IPS DF 19.7 (cell line): ENCODE data around the gene USF3.

Experiments
- DNase-seq: peaks from one replicate; pipeline ENCODE4 v3.0.0-alpha.2; 2013; ENCODE audit warnings: low read depth, low spot score

The USF3 gene

GRCh38 chr3:113615976-113616375, 80.5 kb downstream of the USF3 start:
- DNase-seq, result no peak

GRCh38 chr3:113614402-113614801, 82.0 kb downstream of the USF3 start:
- no peak for DNase-seq

GRCh38 chr3:113607219-113607596, 89.2 kb downstream of the USF3 start:
- DNase-seq, result peak; percentile 9

GRCh38 chr3:113606539-113607218, 89.8 kb downstream of the USF3 start:
- peak; percentile 15 for DNase-seq

DNA sequence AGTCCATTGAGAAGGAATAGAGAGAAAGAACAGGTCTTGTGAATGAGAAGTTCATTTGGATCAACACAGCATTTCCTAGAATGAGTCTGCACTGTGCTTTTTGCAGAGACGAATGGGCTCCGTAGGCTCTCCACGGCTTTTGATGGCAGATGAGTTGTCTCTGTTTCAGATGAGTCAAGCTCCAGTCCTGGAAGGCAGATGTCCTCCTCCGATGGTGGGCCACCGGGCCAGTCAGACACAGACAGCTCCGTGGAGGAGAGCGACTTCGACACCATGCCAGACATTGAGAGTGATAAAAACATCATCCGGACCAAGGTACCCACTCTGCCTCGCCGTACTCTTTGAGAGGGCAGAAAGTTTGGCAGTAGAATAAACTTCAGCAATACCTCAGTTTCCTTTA, 93.6 kb downstream of the USF3 start:
- no peak for DNase-seq

- no peak for DNase-seq
Measured at GRCh38 chr3:113602256-113602655, 94.2 kb downstream of the USF3 start.

GRCh38 chr3:113601240-113601639, 95.2 kb downstream of the USF3 start:
- DNase-seq, result no peak

DNA sequence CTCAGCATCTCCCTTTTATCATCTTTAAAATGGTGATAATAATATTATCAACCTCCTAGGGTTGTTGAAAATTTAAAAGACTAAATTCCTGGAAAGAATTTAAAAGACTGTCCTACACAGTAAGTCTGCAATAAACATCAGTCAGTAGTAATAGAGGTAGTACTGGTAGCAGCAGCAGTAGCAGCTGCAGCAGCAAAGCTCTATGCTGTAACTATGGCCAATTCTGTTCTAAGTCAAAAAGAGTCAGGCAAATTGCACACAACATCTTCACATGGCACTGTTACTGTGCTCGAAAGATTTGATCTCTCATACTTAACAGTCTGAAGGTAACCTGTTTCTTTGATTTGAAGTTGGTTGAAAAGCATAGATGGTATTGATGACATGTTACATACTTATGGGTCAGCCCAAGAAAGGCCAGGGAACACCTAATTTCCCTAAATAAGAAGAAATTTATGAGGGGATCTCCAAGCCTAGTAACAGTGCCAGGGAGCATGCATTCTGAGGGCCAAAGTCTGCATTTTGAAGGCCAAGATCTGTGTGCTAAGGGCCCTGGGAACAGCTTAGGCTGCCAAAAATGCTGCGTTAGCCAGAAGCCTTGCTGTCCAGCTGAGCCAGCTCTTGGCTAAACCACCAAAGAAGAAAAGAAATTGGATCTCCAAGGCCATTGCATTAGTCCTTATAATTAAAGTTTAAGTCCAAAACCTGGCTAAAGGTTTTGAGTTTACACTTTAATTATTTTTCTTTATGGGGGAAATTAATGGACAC, 95.8 kb downstream of the USF3 start:
- DNase-seq, result no peak
